ENCODE measurements around the gene CIDEB. TPM values are rescaled to one million over a fixed set of nuclear protein-coding genes. Genes with fewer than 3 reads are reported as not detected.

Gene CIDEB
- total and polyA plus RNA-seq, 2 donors (not counting 1 experiment from before 2014, with no cell fraction given) = 26.2 to 32.8 TPM

DNA sequence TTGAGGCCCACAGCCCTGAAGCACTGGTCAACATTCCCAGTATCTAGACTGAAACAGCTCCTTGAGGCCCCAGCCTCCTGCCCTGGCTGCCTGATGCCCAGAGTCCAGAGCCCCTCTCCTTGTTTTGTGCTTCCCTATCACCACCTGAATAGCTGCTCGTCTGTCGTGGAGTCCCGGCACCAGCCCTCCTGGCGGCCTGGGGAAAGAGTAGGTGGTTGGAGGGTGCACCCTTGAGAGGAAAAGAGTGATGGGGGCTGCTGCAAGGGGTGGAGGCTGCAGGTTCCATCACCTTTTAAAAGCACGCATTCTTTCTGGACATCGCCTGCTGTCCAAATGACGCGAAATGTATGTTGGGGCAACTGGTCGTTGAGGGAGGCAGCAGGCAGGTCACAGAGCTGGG is 39.6 kb downstream of the CIDEB start:
- Histone ChIP-seq H3K9me3 (ENCODE audit: control extremely low read depth in 1 of 3, control insufficient read depth in 2 of 3, insufficient read depth in 1 of 3, low read length in 2 of 3) (no peaks in the 10 kb centered on the region), H3K4me3 (ENCODE audit: control extremely low read depth in 1 of 5, extremely low read depth in 1 of 5, insufficient read depth in 1 of 5, low read depth in 2 of 5, low read length in 4 of 5) (no peak overlapping the region), H3K36me3 (replicated peaks in 1 of 2; ENCODE audit: control extremely low read depth in 1 of 2, control insufficient read depth in 1 of 2, extremely low read depth in 1 of 2, insufficient read depth in 2 of 2, low read length in 1 of 2) (peaks cover 0 to 39% of the 10 kb centered on the region in 2 experiments), H2AFZ (ENCODE audit: insufficient read depth, low read depth, low read length, poor library complexity, severe bottlenecking) (no peak overlapping the region), H3K4me1 (ENCODE audit: control insufficient read depth in 2 of 2, insufficient read depth in 2 of 2, low read length in 2 of 2) (peaks cover 19 to 24% of the 10 kb centered on the region in 2 donors), H3K4me2 (replicated peaks; ENCODE audit: low read depth, low read length, poor library complexity, severe bottlenecking) (no peak overlapping the region), H3K79me2 (ENCODE audit: control insufficient read depth, insufficient read depth, low read length) (peaks cover 8% of the 10 kb centered on the region), H4K20me1 (ENCODE audit: control insufficient read depth, insufficient read depth, low read length, poor library complexity, severe bottlenecking) (no peaks in the 10 kb centered on the region), H3K27ac (ENCODE audit: low read length in 2 of 2) (no peak overlapping the region), H3K27me3 (replicated peaks in 1 of 4; ENCODE audit: control extremely low read depth in 1 of 4, control insufficient read depth in 3 of 4, insufficient read depth in 4 of 4, low read length in 3 of 4) (no peaks in the 10 kb centered on the region), H3K9ac (ENCODE audit: low read length) (no peak overlapping the region)
- no peaks in the 10 kb centered on the region for H3K9me3 Mint-ChIP-seq (ENCODE audit: insufficient read depth)
- no peak overlapping the region for H3K27ac Mint-ChIP-seq
- H3K4me1 Mint-ChIP-seq = peaks cover 28% of the 10 kb centered on the region
- H3K27me3 Mint-ChIP-seq = no peaks in the 10 kb centered on the region
- intact Hi-C loops (cut with micrococcal nuclease) = no loop called here
- H3K4me3 Mint-ChIP-seq = no peak overlapping the region
- CTCF ChIA-PET = interaction anchor here (1.6 to 3.8 kb wide), 2 partner anchors 25 to 42 kb away, joined by 6 to 39 read pairs; partner anchors contain the start of genes CIDEB, LTB4R, LTB4R2 and TINF2
- no peak for ATAC-seq (ENCODE audit: low read depth)
- 100% methylated on average over 5 of the region's 9 CpGs for WGBS (ENCODE audit: insufficient coverage)
- TF ChIP-seq, protein P1, sequence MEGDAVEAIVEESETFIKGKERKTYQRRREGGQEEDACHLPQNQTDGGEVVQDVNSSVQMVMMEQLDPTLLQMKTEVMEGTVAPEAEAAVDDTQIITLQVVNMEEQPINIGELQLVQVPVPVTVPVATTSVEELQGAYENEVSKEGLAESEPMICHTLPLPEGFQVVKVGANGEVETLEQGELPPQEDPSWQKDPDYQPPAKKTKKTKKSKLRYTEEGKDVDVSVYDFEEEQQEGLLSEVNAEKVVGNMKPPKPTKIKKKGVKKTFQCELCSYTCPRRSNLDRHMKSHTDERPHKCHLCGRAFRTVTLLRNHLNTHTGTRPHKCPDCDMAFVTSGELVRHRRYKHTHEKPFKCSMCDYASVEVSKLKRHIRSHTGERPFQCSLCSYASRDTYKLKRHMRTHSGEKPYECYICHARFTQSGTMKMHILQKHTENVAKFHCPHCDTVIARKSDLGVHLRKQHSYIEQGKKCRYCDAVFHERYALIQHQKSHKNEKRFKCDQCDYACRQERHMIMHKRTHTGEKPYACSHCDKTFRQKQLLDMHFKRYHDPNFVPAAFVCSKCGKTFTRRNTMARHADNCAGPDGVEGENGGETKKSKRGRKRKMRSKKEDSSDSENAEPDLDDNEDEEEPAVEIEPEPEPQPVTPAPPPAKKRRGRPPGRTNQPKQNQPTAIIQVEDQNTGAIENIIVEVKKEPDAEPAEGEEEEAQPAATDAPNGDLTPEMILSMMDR (IDR thresholded peaks at IDR 0.05) = no peak
- TF ChIP-seq EZH2 (IDR thresholded peaks at IDR 0.05; ENCODE audit: borderline replicate concordance, insufficient read depth, low read depth, low read length, poor library complexity, severe bottlenecking) = no peak
- DNase-seq = no peak
- POLR2A ChIA-PET = no interaction called here

DNA sequence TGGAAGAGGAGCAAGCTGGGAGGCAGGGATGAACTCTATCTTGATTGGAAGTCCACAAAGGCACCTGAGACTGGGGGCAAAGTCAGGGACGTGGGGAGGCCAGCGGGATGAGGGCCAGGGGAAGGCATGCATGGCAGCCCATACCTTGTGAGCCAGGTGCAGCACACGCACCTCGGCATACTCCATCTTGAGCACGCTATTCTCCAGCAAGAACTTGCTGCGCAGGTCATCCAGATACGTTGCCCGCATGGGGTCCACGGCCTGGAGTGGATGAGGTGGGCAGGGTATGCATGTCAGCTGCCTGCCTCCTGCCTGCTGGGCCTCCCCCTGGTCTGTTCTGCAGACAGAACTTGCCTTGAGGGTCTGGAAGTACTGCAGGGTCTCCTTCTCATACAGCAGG is 40.3 kb downstream of the CIDEB start:
- H3K4me1 Mint-ChIP-seq = peaks cover 22% of the 10 kb centered on the region

More for the DNA sequence above, 40.3 kb downstream of the CIDEB start:
- POLR2A ChIA-PET = no interaction called here
- DNase-seq (no peak), ATAC-seq (ENCODE audit: low read depth) (no peak)
- no peaks in the 10 kb centered on the region for H3K27me3 Mint-ChIP-seq
- 98% methylated on average over 9 of the region's 9 CpGs for WGBS (ENCODE audit: insufficient coverage)
- CTCF ChIA-PET = interaction anchor here (1.6 kb wide), 1 partner anchor 25 kb away, joined by 6 read pairs; the partner anchor contains the start of gene TINF2
- H3K79me2 ChIP-seq (ENCODE audit: control insufficient read depth, insufficient read depth, low read length) = peaks cover 3% of the 10 kb centered on the region
- H3K9me3 Mint-ChIP-seq (ENCODE audit: insufficient read depth) = no peaks in the 10 kb centered on the region
- no peak overlapping the region for H2AFZ ChIP-seq (ENCODE audit: insufficient read depth, low read depth, low read length, poor library complexity, severe bottlenecking)
- H3K27ac Mint-ChIP-seq = no peak overlapping the region
- no peak overlapping the region for H3K27ac ChIP-seq (ENCODE audit: low read length in 2 of 2)
- no peak overlapping the region for H3K4me2 ChIP-seq (replicated peaks; ENCODE audit: low read depth, low read length, poor library complexity, severe bottlenecking)
- intact Hi-C loops (cut with micrococcal nuclease) = no loop called here
- TF ChIP-seq, protein P1 (IDR thresholded peaks at IDR 0.05) = no peak
- TF ChIP-seq EZH2 (IDR thresholded peaks at IDR 0.05; ENCODE audit: borderline replicate concordance, insufficient read depth, low read depth, low read length, poor library complexity, severe bottlenecking) = no peak
- H3K9ac ChIP-seq (ENCODE audit: low read length) = no peak overlapping the region
- no peak overlapping the region for H3K4me3 ChIP-seq (ENCODE audit: control extremely low read depth in 1 of 5, extremely low read depth in 1 of 5, insufficient read depth in 1 of 5, low read depth in 2 of 5, low read length in 4 of 5)
- H3K36me3 ChIP-seq (replicated peaks in 1 of 2; ENCODE audit: control extremely low read depth in 1 of 2, control insufficient read depth in 1 of 2, extremely low read depth in 1 of 2, insufficient read depth in 2 of 2, low read length in 1 of 2) = peaks cover 0 to 39% of the 10 kb centered on the region in 2 experiments
- H3K27me3 ChIP-seq (replicated peaks in 1 of 4; ENCODE audit: control extremely low read depth in 1 of 4, control insufficient read depth in 3 of 4, insufficient read depth in 4 of 4, low read length in 3 of 4) = no peaks in the 10 kb centered on the region
- H3K4me1 ChIP-seq (ENCODE audit: control insufficient read depth in 2 of 2, insufficient read depth in 2 of 2, low read length in 2 of 2) = peaks cover 14 to 19% of the 10 kb centered on the region in 2 donors
- H4K20me1 ChIP-seq (ENCODE audit: control insufficient read depth, insufficient read depth, low read length, poor library complexity, severe bottlenecking) = no peaks in the 10 kb centered on the region
- H3K9me3 ChIP-seq (ENCODE audit: control extremely low read depth in 1 of 3, control insufficient read depth in 2 of 3, insufficient read depth in 1 of 3, low read length in 2 of 3) = no peaks in the 10 kb centered on the region
- no peak overlapping the region for H3K4me3 Mint-ChIP-seq

Data from B cell (primary cell).